Suprapubic skin (tissue), 4 donors: ENCODE data around the gene LILRB5.
"Not testable (repeated sequence)": the region's sequence is repeated elsewhere in the genome, so short reads cannot be mapped to it uniquely, and the experiment has no call there.

Experiments used
- EP300 ChIP-seq: sonication (generic); formaldehyde crosslinking; IDR thresholded peaks from one replicate; pipeline ENCODE4 v1.6.1; 2017; ENCODE audit warnings: antibody characterized with exemption
- POLR2A ChIP-seq, 2 donors: fragments of 450-650 bp; IDR thresholded peaks; one replicate each; pipeline ENCODE4 v1.6.1; 2017; ENCODE audit warnings: antibody characterized with exemption in 2 of 2, mild to moderate bottlenecking in 2 of 2, moderate library complexity in 2 of 2
- POLR2AphosphoS5 ChIP-seq, 3 donors: sonication (generic); formaldehyde crosslinking; IDR thresholded peaks; one replicate each; pipeline ENCODE4 v1.6.1; 2017; ENCODE audit warnings: antibody characterized with exemption in 3 of 3
- TF ChIP-seq, protein P1 (sequence below), 2 donors: fragments of 200-600 bp in 1 of 2; fragments of 450-650 bp in 1 of 2; sonication (generic) in 1 of 2; IDR thresholded peaks; one replicate each; pipeline ENCODE4 v1.5.1; 2016 to 2019; ENCODE audit warnings: antibody characterized with exemption in 2 of 2, mild to moderate bottlenecking in 1 of 2, moderate library complexity in 1 of 2

DNA sequence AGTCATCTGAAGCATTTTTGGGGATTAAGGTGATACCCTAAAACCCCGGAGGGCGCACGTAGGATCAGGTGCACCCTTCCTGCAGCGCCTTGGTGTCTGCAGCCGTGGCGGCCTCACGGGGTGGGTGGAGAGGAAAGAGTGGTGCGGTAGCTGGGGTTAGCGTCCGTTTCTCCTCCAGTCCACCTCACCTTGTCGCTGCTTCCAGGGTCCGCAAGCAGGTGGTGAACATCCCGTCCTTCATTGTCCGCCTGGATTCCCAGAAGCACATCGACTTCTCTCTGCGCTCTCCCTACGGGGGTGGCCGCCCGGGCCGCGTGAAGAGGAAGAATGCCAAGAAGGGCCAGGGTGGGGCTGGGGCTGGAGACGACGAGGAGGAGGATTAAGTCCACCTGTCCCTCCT, 49.9 kb downstream of the LILRB5 start:
- TF ChIP-seq, protein P1, sequence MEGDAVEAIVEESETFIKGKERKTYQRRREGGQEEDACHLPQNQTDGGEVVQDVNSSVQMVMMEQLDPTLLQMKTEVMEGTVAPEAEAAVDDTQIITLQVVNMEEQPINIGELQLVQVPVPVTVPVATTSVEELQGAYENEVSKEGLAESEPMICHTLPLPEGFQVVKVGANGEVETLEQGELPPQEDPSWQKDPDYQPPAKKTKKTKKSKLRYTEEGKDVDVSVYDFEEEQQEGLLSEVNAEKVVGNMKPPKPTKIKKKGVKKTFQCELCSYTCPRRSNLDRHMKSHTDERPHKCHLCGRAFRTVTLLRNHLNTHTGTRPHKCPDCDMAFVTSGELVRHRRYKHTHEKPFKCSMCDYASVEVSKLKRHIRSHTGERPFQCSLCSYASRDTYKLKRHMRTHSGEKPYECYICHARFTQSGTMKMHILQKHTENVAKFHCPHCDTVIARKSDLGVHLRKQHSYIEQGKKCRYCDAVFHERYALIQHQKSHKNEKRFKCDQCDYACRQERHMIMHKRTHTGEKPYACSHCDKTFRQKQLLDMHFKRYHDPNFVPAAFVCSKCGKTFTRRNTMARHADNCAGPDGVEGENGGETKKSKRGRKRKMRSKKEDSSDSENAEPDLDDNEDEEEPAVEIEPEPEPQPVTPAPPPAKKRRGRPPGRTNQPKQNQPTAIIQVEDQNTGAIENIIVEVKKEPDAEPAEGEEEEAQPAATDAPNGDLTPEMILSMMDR (IDR thresholded peaks at IDR 0.05), result not testable (repeated sequence)
- not testable (repeated sequence) for TF ChIP-seq POLR2A (IDR thresholded peaks at IDR 0.05); POLR2AphosphoS5 (IDR thresholded peaks at IDR 0.05); EP300
